CD4-positive, alpha-beta T cell treated with Interleukin-15 for 4 hours (primary cell): ENCODE results near the gene CD36.
"Not testable (repeated sequence)": the region's sequence is repeated elsewhere in the genome, so short reads cannot be mapped to it uniquely, and the experiment has no call there.

Experiments used
- DNase-seq: peaks from one replicate; pipeline ENCODE4 v3.0.0-alpha.2; 2020; ENCODE audit warnings: low spot score

Gene CD36

GRCh38 chr7:80654887-80655340 lies 16.5 kb downstream of the CD36 start:
- DNase-seq = no peak

GRCh38 chr7:80656029-80656428 lies 17.6 kb downstream of the CD36 start:
- DNase-seq = no peak

GRCh38 chr7:80659120-80660055 lies 20.9 kb downstream of the CD36 start:
- DNase-seq = no peak

- no peak for DNase-seq
Observed at GRCh38 chr7:80660939-80661338, 22.5 kb downstream of the CD36 start.

- no peak for DNase-seq
Observed at GRCh38 chr7:80661729-80662128, 23.3 kb downstream of the CD36 start.

GRCh38 chr7:80662252-80662651 lies 23.8 kb downstream of the CD36 start:
- DNase-seq = no peak

- DNase-seq = no peak
Observed at GRCh38 chr7:80665526-80665925, 27.1 kb downstream of the CD36 start.

GRCh38 chr7:80666376-80666775 lies 27.9 kb downstream of the CD36 start:
- DNase-seq = no peak

GRCh38 chr7:80669367-80669766 lies 30.9 kb downstream of the CD36 start:
- DNase-seq = not testable (repeated sequence)

- no peak for DNase-seq
Observed at GRCh38 chr7:80671744-80672143, 33.3 kb downstream of the CD36 start.

GRCh38 chr7:80675090-80675489 lies 36.6 kb downstream of the CD36 start:
- DNase-seq = no peak

- no peak for DNase-seq
Observed at GRCh38 chr7:80676404-80676803, 38.0 kb downstream of the CD36 start.

- no peak for DNase-seq
Observed at GRCh38 chr7:80677629-80678028, 39.2 kb downstream of the CD36 start.

GRCh38 chr7:80678707-80679106 lies 40.3 kb downstream of the CD36 start:
- DNase-seq = no peak

GRCh38 chr7:80679921-80680907 lies 41.8 kb downstream of the CD36 start:
- DNase-seq = no peak

- no peak for DNase-seq
Observed at GRCh38 chr7:80681272-80681885, 42.9 kb downstream of the CD36 start.

- DNase-seq = no peak
Observed at GRCh38 chr7:80682744-80683143, 44.3 kb downstream of the CD36 start.

GRCh38 chr7:80686576-80686975 lies 48.1 kb downstream of the CD36 start:
- DNase-seq = no peak

- DNase-seq = no peak
Observed at GRCh38 chr7:80699045-80699638, 60.7 kb downstream of the CD36 start.

GRCh38 chr7:80699721-80700256 lies 61.3 kb downstream of the CD36 start:
- no peak for DNase-seq

GRCh38 chr7:80703272-80703671 lies 64.8 kb downstream of the CD36 start:
- no peak for DNase-seq
